KMS-11 (cell line): Measurements from ENCODE around the gene SENP3.

Experiments used
- H2AFZ ChIP-seq: fragments of 200-600 bp; sonication (generic); 2 replicates; pipeline ENCODE4 v1.6.1; 2016; ENCODE audit warnings: antibody characterized with exemption, mixed run types, low read depth
- H3K27ac ChIP-seq: fragments of 200-600 bp; sonication (generic); 2 replicates; pipeline ENCODE4 v1.6.1; 2016; ENCODE audit warnings: mild to moderate bottlenecking, mixed run types
- H3K27me3 ChIP-seq: fragments of 200-600 bp; sonication (generic); 2 replicates; pipeline ENCODE4 v1.6.1; 2017; ENCODE audit warnings: mild to moderate bottlenecking, low read depth, mixed run types, moderate library complexity; ENCODE audit not compliant: insufficient read depth
- H3K36me3 ChIP-seq: fragments of 200-600 bp; sonication (generic); 2 replicates; pipeline ENCODE4 v1.6.1; 2017; ENCODE audit warnings: mild to moderate bottlenecking, mixed run types; ENCODE audit not compliant: insufficient read depth
- H3K4me1 ChIP-seq: fragments of 200-600 bp; sonication (generic); 2 replicates; pipeline ENCODE4 v1.6.1; 2016; ENCODE audit warnings: mild to moderate bottlenecking, low read depth, mixed run types; ENCODE audit not compliant: poor library complexity, severe bottlenecking
- H3K4me2 ChIP-seq: fragments of 200-600 bp; sonication (generic); 2 replicates; pipeline ENCODE4 v1.7.0; 2016; ENCODE audit warnings: mild to moderate bottlenecking, mixed run types
- H3K4me3 ChIP-seq: fragments of 200-600 bp; sonication (generic); IDR thresholded peaks from 2 replicates; pipeline ENCODE4 v1.6.1; 2017; ENCODE audit warnings: low read depth, low read length, mixed read lengths; ENCODE audit not compliant: insufficient read depth
- H3K79me2 ChIP-seq: fragments of 200-600 bp; sonication (generic); 2 replicates; pipeline ENCODE4 v1.6.1; 2016; ENCODE audit warnings: low read depth, mixed run types; ENCODE audit not compliant: insufficient read depth
- H3K9ac ChIP-seq: fragments of 200-600 bp; sonication (generic); 2 replicates; pipeline ENCODE4 v1.6.1; 2016; ENCODE audit warnings: mild to moderate bottlenecking, mixed run types
- H4K20me1 ChIP-seq: fragments of 200-600 bp; sonication (generic); 2 replicates; pipeline ENCODE4 v1.6.1; 2016; ENCODE audit warnings: mild to moderate bottlenecking, mixed run types; ENCODE audit not compliant: insufficient read depth
- CTCF ChIP-seq: fragments of 200-600 bp; sonication (generic); conservative IDR thresholded peaks from 2 replicates; pipeline ENCODE4 v1.6.1; 2017; ENCODE audit warnings: low read depth, mild to moderate bottlenecking, antibody characterized with exemption, low read length, moderate library complexity, mixed read lengths

SENP3 gene

GRCh38 chr17:7569571-7569970 lies 7.9 kb downstream of the SENP3 start:
- Histone ChIP-seq H4K20me1 (no peaks in the 10 kb centered on the region), H3K36me3 (no peaks in the 10 kb centered on the region), H3K4me2 (no peak overlapping the region), H3K9ac (no peak overlapping the region), H3K27me3 (no peaks in the 10 kb centered on the region), H3K4me1 (peaks cover under 1% of the 10 kb centered on the region), H3K4me3 (no peak overlapping the region), H2AFZ (no peak overlapping the region), H3K79me2 (peaks cover 18% of the 10 kb centered on the region), H3K27ac (no peak overlapping the region)
- TF ChIP-seq CTCF = no peak

GRCh38 chr17:7570351-7570750 lies 8.6 kb downstream of the SENP3 start:
- Histone ChIP-seq H3K36me3 (no peaks in the 10 kb centered on the region), H3K79me2 (peaks cover 25% of the 10 kb centered on the region), H3K27me3 (no peaks in the 10 kb centered on the region), H4K20me1 (no peaks in the 10 kb centered on the region), H3K4me2 (no peak overlapping the region), H3K4me1 (peaks cover 9% of the 10 kb centered on the region), H3K27ac (no peak overlapping the region), H2AFZ (no peak overlapping the region), H3K9ac (no peak overlapping the region), H3K4me3 (no peak overlapping the region)
- TF ChIP-seq CTCF = no peak

- no peaks in the 10 kb centered on the region for H3K36me3 ChIP-seq
- H3K27ac ChIP-seq = no peak overlapping the region
- H3K27me3 ChIP-seq = no peaks in the 10 kb centered on the region
- peak overlapping the region; percentile 22; the same call in 1 of the 2 replicates for H3K9ac ChIP-seq
- no peaks in the 10 kb centered on the region for H4K20me1 ChIP-seq
- H2AFZ ChIP-seq = no peak overlapping the region
- peaks cover 11% of the 10 kb centered on the region for H3K4me1 ChIP-seq
- H3K79me2 ChIP-seq = peaks cover 31% of the 10 kb centered on the region
- H3K4me3 ChIP-seq = no peak overlapping the region
- TF ChIP-seq CTCF = no peak
- no peak overlapping the region; the same call in 1 of the 2 replicates for H3K4me2 ChIP-seq
These were observed 10.5 kb downstream of the SENP3 start for GRCh38 chr17:7572338-7572587.

GRCh38 chr17:7572588-7573323 lies 11.0 kb downstream of the SENP3 start:
- H4K20me1 ChIP-seq = no peaks in the 10 kb centered on the region
- H3K4me1 ChIP-seq = peaks cover 11% of the 10 kb centered on the region
- H3K79me2 ChIP-seq = peaks cover 31% of the 10 kb centered on the region
- no peak for TF ChIP-seq CTCF
- H3K4me3 ChIP-seq = no peak overlapping the region
- no peak overlapping the region for H2AFZ ChIP-seq
- peak overlapping the region; percentile 90 for H3K9ac ChIP-seq
- no peaks in the 10 kb centered on the region for H3K36me3 ChIP-seq
- H3K27ac ChIP-seq = peak overlapping the region; percentile 73
- H3K27me3 ChIP-seq = no peaks in the 10 kb centered on the region
- H3K4me2 ChIP-seq = no peak overlapping the region; the same call in 1 of the 2 replicates
